ENCODE measurements around the gene CST9.
"Not testable (repeated sequence)": the region's sequence is repeated elsewhere in the genome, so short reads cannot be mapped to it uniquely, and the experiment has no call there.

The CST9 gene

GRCh38 chr20:23582293-23582692 lies 23.4 kb downstream of the CST9 start:
- no peak for FAIRE-seq
- no peak for TF ChIP-seq POLR2A (IDR thresholded peaks at IDR 0.05; ENCODE audit: low read depth, low read length)
- no peak for DNase-seq (ENCODE audit: insufficient read length, low spot score)

DNA sequence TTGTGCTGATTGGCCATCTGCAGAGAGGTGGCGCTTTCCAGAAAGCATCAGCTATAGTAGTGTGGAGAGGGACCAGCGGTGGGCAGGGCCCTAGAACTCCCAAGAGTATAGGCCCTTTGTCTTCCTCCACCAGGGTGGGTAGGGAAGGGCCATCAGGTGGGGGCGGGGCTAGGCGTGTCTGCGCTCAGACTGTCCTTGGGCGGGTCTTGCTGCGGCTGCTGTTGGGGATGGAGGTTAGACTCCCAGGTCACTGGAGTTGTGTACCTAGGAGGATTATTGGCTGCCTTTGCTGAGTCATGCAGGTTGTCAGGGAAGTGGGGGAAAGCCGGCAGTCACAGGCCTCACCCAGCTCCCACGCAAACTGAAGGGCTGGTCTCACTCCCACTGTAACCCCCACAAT lies 23.9 kb downstream of the CST9 start:
- not testable (repeated sequence) for FAIRE-seq; DNase-seq (ENCODE audit: insufficient read length, low spot score)

DNA sequence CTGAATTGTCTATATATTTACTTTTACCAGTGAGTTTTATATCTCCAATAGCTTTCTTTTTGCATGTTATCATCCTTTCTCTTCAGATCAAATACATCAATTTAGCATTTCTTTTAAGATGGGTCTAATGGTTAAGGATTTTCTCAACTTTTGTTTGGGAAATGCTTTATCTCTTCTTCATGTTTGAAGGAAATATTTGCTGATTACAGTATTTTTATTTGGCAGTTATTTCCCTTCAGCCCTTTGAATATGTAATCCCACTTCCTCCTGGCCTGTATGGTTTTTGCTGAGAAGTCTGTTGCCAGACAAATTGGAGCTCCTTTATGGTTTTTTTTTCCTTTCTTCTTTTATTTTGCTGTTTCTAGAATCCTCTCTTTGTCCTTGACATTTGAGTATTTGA lies 30.7 kb downstream of the CST9 start:
- FAIRE-seq (no peak), DNase-seq (ENCODE audit: insufficient read length, low spot score) (no peak)

GRCh38 chr20:23570178-23570760 lies 35.4 kb downstream of the CST9 start:
- no peak for DNase-seq (ENCODE audit: insufficient read length, low spot score)
- no peak for FAIRE-seq
- no peak for TF ChIP-seq POLR2A (IDR thresholded peaks at IDR 0.05; ENCODE audit: low read depth, low read length)

More for the DNA sequence above, 30.7 kb downstream of the CST9 start:
- no peak for TF ChIP-seq POLR2A (IDR thresholded peaks at IDR 0.05; ENCODE audit: low read depth, low read length)

- no peak for TF ChIP-seq POLR2A (IDR thresholded peaks at IDR 0.05; ENCODE audit: low read depth, low read length)
- FAIRE-seq (no peak), DNase-seq (ENCODE audit: insufficient read length, low spot score) (no peak)
Measured at GRCh38 chr20:23569570-23569969, 36.1 kb downstream of the CST9 start.

GRCh38 chr20:23568971-23569330 lies 36.8 kb downstream of the CST9 start:
- TF ChIP-seq POLR2A (IDR thresholded peaks at IDR 0.05; ENCODE audit: low read depth, low read length): no peak
- DNase-seq (ENCODE audit: insufficient read length, low spot score) (no peak), FAIRE-seq (no peak)

DNA sequence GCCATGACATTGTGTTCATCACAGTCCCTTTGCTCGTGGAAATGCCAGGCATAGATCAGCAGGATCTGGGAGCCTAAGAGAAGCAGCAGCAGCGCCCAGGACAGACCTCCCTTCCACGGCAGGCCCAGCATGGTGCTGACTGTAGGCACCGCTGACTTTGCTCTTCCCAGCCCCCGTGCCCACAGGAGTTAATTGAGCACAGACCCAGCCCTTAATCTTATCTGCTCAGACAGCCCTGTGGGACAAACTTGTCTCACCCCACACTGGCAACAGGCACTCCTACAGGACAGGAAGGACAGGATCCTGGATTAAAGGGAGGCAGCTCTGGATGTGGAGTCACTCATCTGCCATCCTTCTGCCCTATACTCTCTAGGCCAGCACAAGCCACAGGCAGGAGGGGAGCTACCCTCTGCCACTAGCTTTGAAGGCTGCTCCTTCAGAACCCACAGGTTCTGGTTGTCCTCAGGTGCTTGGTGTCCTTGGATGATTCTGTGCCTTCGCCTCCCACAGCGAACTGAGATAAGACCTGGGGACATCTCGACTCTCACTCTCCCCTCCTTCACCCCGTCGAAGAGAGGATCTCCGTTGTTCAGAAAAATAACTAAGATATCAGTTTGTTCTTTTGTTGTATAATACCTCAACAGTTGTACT lies 37.3 kb downstream of the CST9 start, which contains the start of gene CST9L:
Gene CST9L, minus strand, starts transcription at position 165 of the 651 bp plus-strand sequence. Its CDS starts 34 bp downstream, at position 131.
- TF ChIP-seq POLR2A (IDR thresholded peaks at IDR 0.05; ENCODE audit: low read depth, low read length): no peak
- FAIRE-seq (no peak), DNase-seq (ENCODE audit: insufficient read length, low spot score) (no peak)

- no peak for TF ChIP-seq POLR2A (IDR thresholded peaks at IDR 0.05; ENCODE audit: low read depth, low read length)
- FAIRE-seq (no peak), DNase-seq (ENCODE audit: insufficient read length, low spot score) (no peak)
Measured at GRCh38 chr20:23566199-23566932, 39.4 kb downstream of the CST9 start.

GRCh38 chr20:23565503-23566045 lies 40.1 kb downstream of the CST9 start:
- TF ChIP-seq POLR2A (IDR thresholded peaks at IDR 0.05; ENCODE audit: low read depth, low read length): no peak
- FAIRE-seq (no peak), DNase-seq (ENCODE audit: insufficient read length, low spot score) (no peak)

GRCh38 chr20:23564927-23565326 lies 40.8 kb downstream of the CST9 start:
- no peak for TF ChIP-seq POLR2A (IDR thresholded peaks at IDR 0.05; ENCODE audit: low read depth, low read length)
- no peak for DNase-seq (ENCODE audit: insufficient read length, low spot score)
- no peak for FAIRE-seq

- no peak for FAIRE-seq
- DNase-seq (ENCODE audit: insufficient read length, low spot score): no peak
- no peak for TF ChIP-seq POLR2A (IDR thresholded peaks at IDR 0.05; ENCODE audit: low read depth, low read length)
Measured at GRCh38 chr20:23562721-23563342, 42.9 kb downstream of the CST9 start.

DNA sequence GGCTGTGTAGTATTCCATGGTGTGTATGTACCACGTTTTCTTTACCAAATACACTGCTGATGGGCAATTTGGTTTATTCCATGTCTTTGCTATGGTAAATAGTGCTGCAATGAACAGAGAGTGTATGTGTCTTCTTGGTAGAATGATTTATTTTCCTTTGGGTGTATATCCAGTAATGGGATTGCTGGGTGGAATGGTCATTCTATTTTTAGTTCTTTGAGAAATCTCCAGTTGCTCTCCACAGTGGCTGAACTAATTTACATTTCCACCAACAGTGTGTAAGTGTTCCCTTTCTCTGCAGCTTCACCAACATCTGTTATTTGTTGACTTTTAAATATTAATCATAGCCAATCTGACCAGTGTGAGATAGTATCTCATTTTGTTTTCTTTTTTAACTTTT lies 51.3 kb downstream of the CST9 start:
- FAIRE-seq (no peak), DNase-seq (ENCODE audit: insufficient read length, low spot score) (no peak)
- no peak for TF ChIP-seq POLR2A (IDR thresholded peaks at IDR 0.05; ENCODE audit: low read depth, low read length)

All from H54 (cell line).